Thoracic aorta (tissue), 2 donors: ENCODE data around the gene TOMM5. TPM values are rescaled to one million over a fixed set of nuclear protein-coding genes. Genes with fewer than 3 reads are reported as not detected.

ENCODE experiments used
- ATAC-seq: fragments of 150-250 bp; one replicate; pipeline ENCODE4 v1.8.0; 2017; ENCODE audit warnings: low read depth; ENCODE audit not compliant: insufficient number of reproducible peaks, low FRiP score
- DNase-seq: peaks from one replicate; pipeline ENCODE4 v3.0.0-alpha.2; 2020; ENCODE audit warnings: low spot score
- H3K27ac ChIP-seq, 2 donors: fragments of 200-600 bp; sonication (generic); 1 replicate in 1 of 2; 2 replicates in 1 of 2; pipeline ENCODE4 v1.5.1; 2016; ENCODE audit warnings: mild to moderate bottlenecking in 2 of 2, moderate library complexity in 2 of 2
- H3K27me3 ChIP-seq: fragments of 200-600 bp; sonication (generic); replicated peaks from 2 replicates; pipeline ENCODE4 v1.6.0; 2016; ENCODE audit warnings: mild to moderate bottlenecking; ENCODE audit not compliant: insufficient read depth
- H3K36me3 ChIP-seq: fragments of 200-600 bp; sonication (generic); one replicate; pipeline ENCODE4 v1.5.1; 2016
- H3K4me1 ChIP-seq, 2 donors: fragments of 200-600 bp; sonication (generic); 1 replicate in 1 of 2; 2 replicates in 1 of 2; pipeline versions ENCODE4 v1.5.1 to v1.6.0; 2016; ENCODE audit warnings: low read depth in 2 of 2, mild to moderate bottlenecking in 1 of 2; ENCODE audit not compliant: control insufficient read depth in 1 of 2
- H3K4me3 ChIP-seq: fragments of 200-600 bp; sonication (generic); 2 replicates; pipeline ENCODE4 v1.5.1; 2016; ENCODE audit warnings: mild to moderate bottlenecking
- H3K9me3 ChIP-seq: fragments of 200-600 bp; sonication (generic); 2 replicates; pipeline ENCODE4 v1.5.1; 2016
- CTCF ChIP-seq: fragments of 200-600 bp; sonication (generic); IDR thresholded peaks from one replicate; pipeline ENCODE4 v1.5.1; 2019; ENCODE audit warnings: antibody characterized with exemption
- total RNA-seq, 2 donors: library from RNA; depleted of rRNA; stranded (reverse); fragments of >200 nt; gene quantifications; one replicate each; pipeline versions ENCODE4 v1.1.0 to v1.2.3, GENCODE V29; 2016

The TOMM5 gene
- total RNA-seq, 2 donors from 2014 or later: 48.3 to 78.7 TPM

- Histone ChIP-seq H3K9me3 (no peaks in the 10 kb centered on the region), H3K36me3 (peaks cover 3% of the 10 kb centered on the region), H3K27ac (no peak overlapping the region), H3K4me1 (no peaks in the 10 kb centered on the region), H3K27me3 (no peaks in the 10 kb centered on the region), H3K4me3 (no peak overlapping the region)
- ATAC-seq: no peak
- DNase-seq: no peak
- no peak for TF ChIP-seq CTCF
Observed at GRCh38 chr9:37562826-37563225, 29.6 kb downstream of the TOMM5 start.

DNA sequence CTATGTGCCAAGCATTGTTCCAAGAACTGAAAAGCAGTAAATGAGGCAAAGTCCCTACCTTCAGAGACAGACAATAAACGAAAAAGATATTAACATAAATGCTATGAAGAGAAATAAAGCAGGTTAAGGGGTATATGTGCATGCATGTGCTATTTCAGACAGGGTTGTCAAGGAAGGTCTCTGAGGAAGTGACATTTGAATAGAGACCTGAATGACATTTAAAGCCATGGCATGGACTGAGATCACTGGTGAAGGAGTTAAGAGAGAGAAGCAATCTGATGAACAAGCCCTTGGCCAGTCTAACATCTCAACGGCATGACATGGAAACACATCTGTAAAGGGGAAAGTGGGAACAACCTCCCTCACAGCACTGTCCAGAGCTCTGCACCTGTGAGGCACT is 30.7 kb downstream of the TOMM5 start:
- Histone ChIP-seq H3K4me3 (no peak overlapping the region), H3K27ac (no peak overlapping the region), H3K27me3 (no peaks in the 10 kb centered on the region), H3K9me3 (no peaks in the 10 kb centered on the region), H3K36me3 (peaks cover 3% of the 10 kb centered on the region), H3K4me1 (no peaks in the 10 kb centered on the region)
- TF ChIP-seq CTCF: no peak
- no peak for ATAC-seq
- no peak for DNase-seq

DNA sequence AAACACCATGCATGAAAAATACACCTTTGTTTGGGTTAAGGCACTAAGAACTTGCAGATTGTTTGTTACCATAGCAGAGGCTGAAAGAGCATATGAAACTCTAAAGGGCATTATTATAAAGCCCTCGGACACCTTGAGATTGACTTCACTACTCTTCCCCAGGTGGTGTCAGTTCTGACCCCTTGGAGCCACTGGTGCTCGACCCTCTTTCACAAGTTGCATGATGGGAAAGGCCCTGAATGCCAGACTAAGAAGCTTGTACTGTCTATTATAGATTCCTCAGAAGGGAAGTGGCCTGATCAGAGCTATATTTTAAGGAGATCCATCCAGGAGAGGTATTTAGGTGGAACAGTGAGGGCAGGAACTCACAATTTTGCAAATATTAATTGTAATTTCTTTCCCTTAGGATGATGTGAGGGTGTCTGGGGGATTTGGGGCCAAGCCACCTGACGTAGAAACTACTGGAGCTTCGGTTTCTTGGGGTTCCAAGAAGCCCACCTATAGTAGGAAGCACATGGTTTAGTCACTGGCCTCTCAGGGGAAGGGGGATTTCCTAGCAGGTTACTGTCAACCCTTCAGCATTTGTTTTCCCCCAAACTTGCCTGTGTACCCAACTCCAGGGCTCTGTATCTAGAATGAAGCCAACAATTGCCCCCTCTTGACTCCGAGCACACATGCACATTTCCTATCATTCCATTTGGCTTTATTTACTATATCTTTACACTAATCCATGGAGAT is 32.4 kb downstream of the TOMM5 start:
- ATAC-seq (no peak), DNase-seq (no peak)
- no peak for TF ChIP-seq CTCF
- H3K4me3 ChIP-seq: no peak overlapping the region
- H3K27me3 ChIP-seq: no peaks in the 10 kb centered on the region
- H3K27ac ChIP-seq: no peak overlapping the region
- no peaks in the 10 kb centered on the region for H3K4me1 ChIP-seq
- H3K36me3 ChIP-seq: peaks cover 3% of the 10 kb centered on the region
- no peaks in the 10 kb centered on the region for H3K9me3 ChIP-seq

GRCh38 chr9:37559125-37559524 is 33.3 kb downstream of the TOMM5 start:
- no peak for TF ChIP-seq CTCF
- no peak for DNase-seq
- ATAC-seq: no peak
- Histone ChIP-seq H3K9me3 (no peaks in the 10 kb centered on the region), H3K4me1 (no peaks in the 10 kb centered on the region), H3K27ac (no peak overlapping the region), H3K4me3 (no peak overlapping the region), H3K27me3 (no peaks in the 10 kb centered on the region), H3K36me3 (peaks cover 3% of the 10 kb centered on the region)

DNA sequence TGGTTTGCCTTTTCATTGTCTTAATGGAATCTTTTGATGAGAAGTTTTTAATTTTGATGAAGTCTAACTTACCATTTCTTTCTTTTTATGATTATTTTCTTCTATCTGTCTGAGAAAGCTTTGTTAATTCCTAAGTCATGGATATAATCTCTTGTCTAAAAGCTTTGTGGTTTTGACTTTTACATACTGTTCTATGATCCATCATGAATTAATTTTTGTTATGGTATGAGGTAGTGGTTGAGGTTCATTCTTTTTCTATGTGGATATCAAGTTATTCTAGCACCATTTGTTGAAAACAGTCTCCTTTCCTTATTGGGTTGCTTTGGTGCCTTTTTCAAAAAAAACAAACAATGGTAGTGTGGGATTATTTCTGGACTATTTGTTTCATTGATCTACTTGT is 36.6 kb downstream of the TOMM5 start:
- DNase-seq (no peak), ATAC-seq (no peak)
- Histone ChIP-seq H3K27me3 (no peaks in the 10 kb centered on the region), H3K9me3 (no peaks in the 10 kb centered on the region), H3K27ac (no peak overlapping the region), H3K4me1 (no peaks in the 10 kb centered on the region), H3K4me3 (no peak overlapping the region), H3K36me3 (peaks cover 3% of the 10 kb centered on the region)
- TF ChIP-seq CTCF: no peak
